K562 (cell line): ENCODE results near the gene VENTX.

ENCODE experiments used
- ZNF311 ChIP-seq: fragments of 250-450 bp; sonication (Bioruptor Pico); IDR thresholded peaks from 2 replicates; pipeline ENCODE4 v1.4.0; 2020; ENCODE audit warnings: mild to moderate bottlenecking, moderate library complexity
- ZNF436 ChIP-seq: fragments of 250-450, 450-650 bp; sonication (Bioruptor Pico); formaldehyde crosslinking; IDR thresholded peaks from 2 replicates; pipeline ENCODE4 v1.7.0; 2020; ENCODE audit warnings: mild to moderate bottlenecking
- ZNF586 ChIP-seq: fragments of 450-650 bp; formaldehyde crosslinking; conservative IDR thresholded peaks from 2 replicates; pipeline ENCODE4 v1.4.0; 2020; ENCODE audit warnings: mild to moderate bottlenecking, moderate library complexity
- TF ChIP-seq, protein P1 (sequence below), 3 experiments: IDR thresholded peaks in 2 of 3; conservative IDR thresholded peaks in 1 of 3; 2 replicates each; pipeline ENCODE4 v1.5.1; 2011 to 2012; ENCODE audit warnings: low read length in 3 of 3, mild to moderate bottlenecking in 3 of 3, control low read depth in 2 of 3, improper control_type of control experiment in 1 of 3, inconsistent platforms in 1 of 3, low read depth in 1 of 3, mixed read lengths in 1 of 3, moderate library complexity in 1 of 3; ENCODE audit not compliant: insufficient read depth in 2 of 3

- TF ChIP-seq, protein P1, sequence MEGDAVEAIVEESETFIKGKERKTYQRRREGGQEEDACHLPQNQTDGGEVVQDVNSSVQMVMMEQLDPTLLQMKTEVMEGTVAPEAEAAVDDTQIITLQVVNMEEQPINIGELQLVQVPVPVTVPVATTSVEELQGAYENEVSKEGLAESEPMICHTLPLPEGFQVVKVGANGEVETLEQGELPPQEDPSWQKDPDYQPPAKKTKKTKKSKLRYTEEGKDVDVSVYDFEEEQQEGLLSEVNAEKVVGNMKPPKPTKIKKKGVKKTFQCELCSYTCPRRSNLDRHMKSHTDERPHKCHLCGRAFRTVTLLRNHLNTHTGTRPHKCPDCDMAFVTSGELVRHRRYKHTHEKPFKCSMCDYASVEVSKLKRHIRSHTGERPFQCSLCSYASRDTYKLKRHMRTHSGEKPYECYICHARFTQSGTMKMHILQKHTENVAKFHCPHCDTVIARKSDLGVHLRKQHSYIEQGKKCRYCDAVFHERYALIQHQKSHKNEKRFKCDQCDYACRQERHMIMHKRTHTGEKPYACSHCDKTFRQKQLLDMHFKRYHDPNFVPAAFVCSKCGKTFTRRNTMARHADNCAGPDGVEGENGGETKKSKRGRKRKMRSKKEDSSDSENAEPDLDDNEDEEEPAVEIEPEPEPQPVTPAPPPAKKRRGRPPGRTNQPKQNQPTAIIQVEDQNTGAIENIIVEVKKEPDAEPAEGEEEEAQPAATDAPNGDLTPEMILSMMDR (IDR thresholded peaks at IDR 0.05 in 2 of 3, conservative IDR thresholded peaks at IDR 0.05 in 1 of 3; ENCODE audit: insufficient read depth in 2 of 3, low read depth in 1 of 3, low read length in 3 of 3): no peak
- TF ChIP-seq ZNF311 (CRISPR knock-in tag) (no peak), ZNF436 (CRISPR knock-in tag) (no peak), ZNF586 (CRISPR knock-in tag) (no peak)
Measured at GRCh38 chr10:133268532-133268931, 30.9 kb downstream of the VENTX start.
